Smooth muscle cell (in vitro differentiated cells): ENCODE data around the gene USP32. TPM values are rescaled to one million over a fixed set of nuclear protein-coding genes. Genes with fewer than 3 reads are reported as not detected.

Experiments used
- DNase-seq: peaks from one replicate; lab custom pipeline; 2025; ENCODE audit not compliant: unreplicated experiment; lab: John Stamatoyannopoulos, UW
- H2AFZ ChIP-seq: fragments of 200-600 bp; sonication (generic); 2 replicates; pipeline ENCODE4 v1.6.0; 2016; ENCODE audit warnings: antibody characterized with exemption, low read depth, mild to moderate bottlenecking
- H3F3A ChIP-seq: fragments of 200-600 bp; sonication (generic); 2 replicates; pipeline ENCODE4 v1.6.0; 2017; ENCODE audit warnings: antibody characterized with exemption, low read depth
- H3K27ac ChIP-seq: fragments of 200-600 bp; sonication (generic); 2 replicates; pipeline ENCODE4 v1.5.1; 2016; ENCODE audit warnings: low read depth, mild to moderate bottlenecking
- H3K27me3 ChIP-seq: fragments of 200-600 bp; sonication (generic); 2 replicates; pipeline ENCODE4 v1.6.1; 2016; ENCODE audit warnings: low read depth, mild to moderate bottlenecking
- H3K36me3 ChIP-seq: fragments of 200-600 bp; sonication (generic); 2 replicates; pipeline ENCODE4 v1.5.1; 2016; ENCODE audit warnings: low read depth
- H3K4me1 ChIP-seq: fragments of 200-600 bp; sonication (generic); 2 replicates; pipeline ENCODE4 v1.5.1; 2016; ENCODE audit warnings: low read depth
- H3K4me2 ChIP-seq: fragments of 200-600 bp; sonication (generic); 2 replicates; pipeline ENCODE4 v1.6.0; 2016; ENCODE audit warnings: mild to moderate bottlenecking
- H3K4me3 ChIP-seq: fragments of 200-600 bp; sonication (generic); 2 replicates; pipeline ENCODE4 v1.5.1; 2016; ENCODE audit warnings: mild to moderate bottlenecking
- H3K79me2 ChIP-seq: fragments of 200-600 bp; sonication (generic); 2 replicates; pipeline ENCODE4 v1.6.0; 2016; ENCODE audit warnings: low read depth, mild to moderate bottlenecking
- H3K9ac ChIP-seq: fragments of 200-600 bp; sonication (generic); 2 replicates; pipeline ENCODE4 v1.6.0; 2016; ENCODE audit warnings: low read depth
- H3K9me3 ChIP-seq: fragments of 200-600 bp; sonication (generic); replicated peaks from 2 replicates; pipeline ENCODE4 v1.5.1; 2016; ENCODE audit warnings: low read depth
- H4K20me1 ChIP-seq: fragments of 200-600 bp; sonication (generic); 2 replicates; pipeline ENCODE4 v1.6.0; 2016; ENCODE audit warnings: low read depth
- WGBS: methylation state at CpG from one replicate; pipeline ENCODE4 v1.1.7; 2016; ENCODE audit warnings: low lambda C conversion rate; 5-methylcytosine and 5-hydroxymethylcytosine counted together
- polyA plus RNA-seq: library from polyadenylated mRNA; unstranded; fragments of >200 nt; fragmentation: Nextera tagmentation; extraction: Ambion mirVana; gene quantifications from 2 replicates; pipeline ENCODE4 v1.2.1, GENCODE V29; 2016
- total RNA-seq: library from RNA; depleted of rRNA; stranded (reverse); fragments of >200 nt; gene quantifications from 2 replicates; pipeline ENCODE4 v1.2.3, GENCODE V29; 2014
- TF ChIP-seq, protein P1 (sequence below): fragments of 200-600 bp; sonication (generic); IDR thresholded peaks from 2 replicates; pipeline ENCODE4 v1.5.1; 2017; ENCODE audit warnings: borderline replicate concordance, mild to moderate bottlenecking, antibody characterized with exemption; ENCODE audit not compliant: insufficient read depth, poor library complexity, severe bottlenecking

Gene USP32
- total and polyA plus RNA-seq, 2 experiments from 2014 or later: 10.5 to 21.7 TPM

- peak overlapping the region; percentile 78 for H3K9ac ChIP-seq
- 51% methylated on average over 2 of the region's 2 CpGs for WGBS
- H3K4me3 ChIP-seq: peak overlapping the region; percentile 86
- DNase-seq: no peak
- H3F3A ChIP-seq: peaks cover 16% of the 10 kb centered on the region
- H3K79me2 ChIP-seq: peaks cover 56% of the 10 kb centered on the region
- H4K20me1 ChIP-seq: peaks cover 53% of the 10 kb centered on the region
- peaks cover 38% of the 10 kb centered on the region for H3K4me1 ChIP-seq
- TF ChIP-seq, protein P1, sequence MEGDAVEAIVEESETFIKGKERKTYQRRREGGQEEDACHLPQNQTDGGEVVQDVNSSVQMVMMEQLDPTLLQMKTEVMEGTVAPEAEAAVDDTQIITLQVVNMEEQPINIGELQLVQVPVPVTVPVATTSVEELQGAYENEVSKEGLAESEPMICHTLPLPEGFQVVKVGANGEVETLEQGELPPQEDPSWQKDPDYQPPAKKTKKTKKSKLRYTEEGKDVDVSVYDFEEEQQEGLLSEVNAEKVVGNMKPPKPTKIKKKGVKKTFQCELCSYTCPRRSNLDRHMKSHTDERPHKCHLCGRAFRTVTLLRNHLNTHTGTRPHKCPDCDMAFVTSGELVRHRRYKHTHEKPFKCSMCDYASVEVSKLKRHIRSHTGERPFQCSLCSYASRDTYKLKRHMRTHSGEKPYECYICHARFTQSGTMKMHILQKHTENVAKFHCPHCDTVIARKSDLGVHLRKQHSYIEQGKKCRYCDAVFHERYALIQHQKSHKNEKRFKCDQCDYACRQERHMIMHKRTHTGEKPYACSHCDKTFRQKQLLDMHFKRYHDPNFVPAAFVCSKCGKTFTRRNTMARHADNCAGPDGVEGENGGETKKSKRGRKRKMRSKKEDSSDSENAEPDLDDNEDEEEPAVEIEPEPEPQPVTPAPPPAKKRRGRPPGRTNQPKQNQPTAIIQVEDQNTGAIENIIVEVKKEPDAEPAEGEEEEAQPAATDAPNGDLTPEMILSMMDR: no peak
- H3K9me3 ChIP-seq: no peaks in the 10 kb centered on the region
- H3K27ac ChIP-seq: peak overlapping the region; percentile 84
- H3K27me3 ChIP-seq: no peaks in the 10 kb centered on the region
- H3K36me3 ChIP-seq: no peaks in the 10 kb centered on the region
- H3K4me2 ChIP-seq: peak overlapping the region; percentile 90
- no peak overlapping the region for H2AFZ ChIP-seq
These were observed 1.7 kb downstream of the USP32 start for GRCh38 chr17:60390186-60390585.

GRCh38 chr17:60388742-60389141 is 3.2 kb downstream of the USP32 start:
- no peak overlapping the region for H3K27ac ChIP-seq
- H4K20me1 ChIP-seq: peaks cover 67% of the 10 kb centered on the region
- WGBS: 30% methylated on average over 3 of the region's 3 CpGs
- H3K79me2 ChIP-seq: peaks cover 71% of the 10 kb centered on the region
- H3K4me1 ChIP-seq: peaks cover 39% of the 10 kb centered on the region
- TF ChIP-seq, protein P1: no peak
- no peaks in the 10 kb centered on the region for H3K27me3 ChIP-seq
- peaks cover 16% of the 10 kb centered on the region for H3F3A ChIP-seq
- DNase-seq: no peak
- no peak overlapping the region for H3K4me3 ChIP-seq
- H3K4me2 ChIP-seq: peak overlapping the region; percentile 25
- H3K9me3 ChIP-seq: no peaks in the 10 kb centered on the region
- H2AFZ ChIP-seq: no peak overlapping the region
- no peak overlapping the region for H3K9ac ChIP-seq
- no peaks in the 10 kb centered on the region for H3K36me3 ChIP-seq

GRCh38 chr17:60387666-60388065 is 4.3 kb downstream of the USP32 start:
- no peak overlapping the region for H3K27ac ChIP-seq
- DNase-seq: no peak
- H3F3A ChIP-seq: peaks cover 16% of the 10 kb centered on the region
- no peaks in the 10 kb centered on the region for H3K36me3 ChIP-seq
- H3K79me2 ChIP-seq: peaks cover 82% of the 10 kb centered on the region
- no peak overlapping the region for H2AFZ ChIP-seq
- TF ChIP-seq, protein P1: no peak
- 88% methylated on average over 3 of the region's 3 CpGs for WGBS
- H3K4me2 ChIP-seq: no peak overlapping the region
- H3K27me3 ChIP-seq: no peaks in the 10 kb centered on the region
- no peak overlapping the region for H3K4me3 ChIP-seq
- peaks cover 78% of the 10 kb centered on the region for H4K20me1 ChIP-seq
- no peaks in the 10 kb centered on the region for H3K9me3 ChIP-seq
- peaks cover 39% of the 10 kb centered on the region for H3K4me1 ChIP-seq
- no peak overlapping the region for H3K9ac ChIP-seq
